HG03139 (cell line): ENCODE data around the gene NEURL1.
"Not testable (repeated sequence)": the region's sequence is repeated elsewhere in the genome, so short reads cannot be mapped to it uniquely, and the experiment has no call there.

ENCODE experiments used
- ATAC-seq: cut with Tn5 transposase; IDR thresholded peaks from one replicate; pipeline ENCODE4 v1.9.1; 2021; ENCODE audit not compliant: unreplicated experiment

Gene NEURL1

GRCh38 chr10:103493916-103494877, 692 bp downstream of the NEURL1 start:
- no peak for ATAC-seq

- ATAC-seq, result no peak
These were observed 1.8 kb downstream of the NEURL1 start for GRCh38 chr10:103495321-103495720.

- no peak for ATAC-seq
These were observed 3.8 kb downstream of the NEURL1 start for GRCh38 chr10:103497161-103497915.

GRCh38 chr10:103498936-103499638, 5.6 kb downstream of the NEURL1 start:
- ATAC-seq, result no peak

GRCh38 chr10:103499881-103500280, 6.4 kb downstream of the NEURL1 start:
- ATAC-seq, result no peak

GRCh38 chr10:103500481-103500880, 7.0 kb downstream of the NEURL1 start:
- ATAC-seq, result no peak

GRCh38 chr10:103501186-103501585, 7.7 kb downstream of the NEURL1 start:
- ATAC-seq, result no peak

- no peak for ATAC-seq
These were observed 9.6 kb downstream of the NEURL1 start for GRCh38 chr10:103502849-103503660.

GRCh38 chr10:103503777-103504176, 10.3 kb downstream of the NEURL1 start:
- ATAC-seq, result not testable (repeated sequence)

- ATAC-seq, result no peak
These were observed 10.8 kb downstream of the NEURL1 start for GRCh38 chr10:103504181-103504783.

- no peak for ATAC-seq
These were observed 12.6 kb downstream of the NEURL1 start for GRCh38 chr10:103506061-103506460.

GRCh38 chr10:103507235-103508191, 14.0 kb downstream of the NEURL1 start:
- no peak for ATAC-seq

- no peak for ATAC-seq
These were observed 16.7 kb downstream of the NEURL1 start for GRCh38 chr10:103510046-103510685.

GRCh38 chr10:103510791-103511752, 17.6 kb downstream of the NEURL1 start:
- no peak for ATAC-seq

- ATAC-seq, result no peak
These were observed 18.7 kb downstream of the NEURL1 start for GRCh38 chr10:103512166-103512565.

GRCh38 chr10:103512591-103513379, 19.3 kb downstream of the NEURL1 start:
- no peak for ATAC-seq
